Activated CD4-positive, alpha-beta memory T cell treated with anti-CD3 and anti-CD28 coated beads, Interleukin-2, amount 10 ng/mL, durations not matched to agents 7 days and 5 days (primary cell): ENCODE results near the gene TOMM40L. TPM values are rescaled to one million over a fixed set of nuclear protein-coding genes. Genes with fewer than 3 reads are reported as not detected.

ENCODE experiments used
- CTCF ChIA-PET: fragments of 350-600 bp; sonication (Branson Sonifier 250); formaldehyde crosslinking; loops from one replicate; lab custom pipeline; 2021; ENCODE audit warnings: antibody characterized with exemption, inconsistent platforms; lab: Charles Lee
- POLR2A ChIA-PET: fragments of 350-600 bp; sonication (Branson Sonifier 250); formaldehyde crosslinking; loops from one replicate; lab custom pipeline; 2021; ENCODE audit warnings: antibody characterized with exemption; lab: Charles Lee
- DNase-seq: peaks from one replicate; pipeline ENCODE4 v3.0.0-alpha.2; 2020
- H3K27ac Mint-ChIP-seq: one replicate; pipeline ENCODE4 v1.8.0; 2021; ENCODE audit warnings: mild to moderate bottlenecking, mixed read lengths
- H3K27me3 Mint-ChIP-seq: one replicate; pipeline ENCODE4 v1.8.0; 2021; ENCODE audit warnings: mixed read lengths
- H3K36me3 Mint-ChIP-seq: one replicate; pipeline ENCODE4 v1.8.0; 2021; ENCODE audit warnings: low read depth, mixed read lengths
- H3K4me1 Mint-ChIP-seq: one replicate; pipeline ENCODE4 v1.8.0; 2021; ENCODE audit warnings: mixed read lengths
- H3K4me3 Mint-ChIP-seq: one replicate; pipeline ENCODE4 v1.8.0; 2021; ENCODE audit warnings: mild to moderate bottlenecking, mixed read lengths
- H3K9me3 Mint-ChIP-seq: one replicate; pipeline ENCODE4 v1.8.0; 2021; ENCODE audit warnings: mixed read lengths
- total RNA-seq, 2 experiments: library from RNA; stranded (reverse); gene quantifications; one replicate each; pipeline ENCODE4 v1.2.3, GENCODE V29; 2021

The TOMM40L gene
- total RNA-seq, 2 experiments from 2014 or later = 17.4 to 18.1 TPM

GRCh38 chr1:161188381-161188780, 37.5 kb upstream of the TOMM40L start:
- Mint-ChIP-seq H3K4me3 (no peak overlapping the region), H3K9me3 (no peaks in the 10 kb centered on the region), H3K27ac (peak overlapping the region; percentile 19), H3K27me3 (no peaks in the 10 kb centered on the region), H3K36me3 (no peaks in the 10 kb centered on the region), H3K4me1 (peaks cover 68% of the 10 kb centered on the region)
- POLR2A ChIA-PET = interaction anchor here (1.8 kb wide), 1 partner anchor 14 kb away, joined by 10 read pairs; the partner anchor contains the start of gene NDUFS2
- no peak for DNase-seq
- CTCF ChIA-PET = interaction anchor here (0.6 to 1.8 kb wide), 2 partner anchors 37 to 198 kb away, joined by 3 to 6 read pairs; partner anchors contain the start of gene TOMM40L

- POLR2A ChIA-PET = interaction anchor here (1.8 kb wide), 1 partner anchor 13 kb away, joined by 10 read pairs; the partner anchor contains the start of gene NDUFS2
- Mint-ChIP-seq H3K4me1 (peaks cover 61% of the 10 kb centered on the region), H3K27ac (no peak overlapping the region), H3K36me3 (no peaks in the 10 kb centered on the region), H3K27me3 (no peaks in the 10 kb centered on the region), H3K9me3 (no peaks in the 10 kb centered on the region), H3K4me3 (no peak overlapping the region)
- DNase-seq = no peak
- CTCF ChIA-PET = interaction anchor here (1.8 to 6.7 kb wide), 2 partner anchors 8 to 37 kb away, joined by 6 to 79 read pairs; partner anchors contain the start of gene TOMM40L
Measured at GRCh38 chr1:161189036-161189435, 36.8 kb upstream of the TOMM40L start.

- POLR2A ChIA-PET = interaction anchor here (1.0 to 4.3 kb wide), 8 partner anchors 9 to 145 kb away, joined by 3 to 49 read pairs (median 8); partner anchors contain the start of genes B4GALT3, NDUFS2, PPOX and TOMM40L
- CTCF ChIA-PET = interaction anchor here (1.1 to 6.7 kb wide), 14 partner anchors 10 to 191 kb away, joined by 3 to 79 read pairs (median 6); partner anchors contain the start of genes B4GALT3, NDUFS2, PPOX and TOMM40L
- peaks cover 55% of the 10 kb centered on the region for H3K4me1 Mint-ChIP-seq
- no peak for DNase-seq
- H3K27ac Mint-ChIP-seq = no peak overlapping the region
- H3K4me3 Mint-ChIP-seq = no peak overlapping the region
- no peaks in the 10 kb centered on the region for H3K36me3 Mint-ChIP-seq
- no peaks in the 10 kb centered on the region for H3K9me3 Mint-ChIP-seq
- H3K27me3 Mint-ChIP-seq = no peaks in the 10 kb centered on the region
Measured at GRCh38 chr1:161190962-161191521, 34.8 kb upstream of the TOMM40L start.

- ChIA-PET POLR2A (interaction anchor here (1.0 to 4.3 kb wide), 6 partner anchors 9 to 34 kb away, joined by 4 to 49 read pairs (median 10); partner anchors contain the start of genes B4GALT3, NDUFS2, PPOX and TOMM40L), CTCF (interaction anchor here (0.6 to 6.7 kb wide), 20 partner anchors 10 to 198 kb away, joined by 3 to 79 read pairs (median 5); partner anchors contain the start of genes B4GALT3, NDUFS2, PPOX and TOMM40L)
- no peaks in the 10 kb centered on the region for H3K27me3 Mint-ChIP-seq
- H3K4me1 Mint-ChIP-seq = peaks cover 52% of the 10 kb centered on the region
- H3K27ac Mint-ChIP-seq = no peak overlapping the region
- H3K9me3 Mint-ChIP-seq = no peaks in the 10 kb centered on the region
- no peak overlapping the region for H3K4me3 Mint-ChIP-seq
- H3K36me3 Mint-ChIP-seq = no peaks in the 10 kb centered on the region
- no peak for DNase-seq
Measured at GRCh38 chr1:161191971-161192370, 33.9 kb upstream of the TOMM40L start.

GRCh38 chr1:161192476-161193465, 33.1 kb upstream of the TOMM40L start:
- H3K27ac Mint-ChIP-seq = peak overlapping the region; percentile 56
- no peaks in the 10 kb centered on the region for H3K27me3 Mint-ChIP-seq
- POLR2A ChIA-PET = interaction anchor here (0.6 to 4.3 kb wide), 6 partner anchors 10 to 33 kb away, joined by 3 to 49 read pairs (median 10); partner anchors contain the start of genes B4GALT3, NDUFS2 and TOMM40L
- peak; percentile 77 for DNase-seq
- CTCF ChIA-PET = interaction anchor here (0.6 to 6.7 kb wide), 21 partner anchors 10 to 268 kb away, joined by 3 to 79 read pairs (median 5); partner anchors contain the start of genes B4GALT3, NDUFS2, PPOX and TOMM40L
- H3K4me1 Mint-ChIP-seq = peaks cover 53% of the 10 kb centered on the region
- no peaks in the 10 kb centered on the region for H3K9me3 Mint-ChIP-seq
- no peak overlapping the region for H3K4me3 Mint-ChIP-seq
- H3K36me3 Mint-ChIP-seq = no peaks in the 10 kb centered on the region

GRCh38 chr1:161193561-161194235, 32.2 kb upstream of the TOMM40L start:
- POLR2A ChIA-PET = interaction anchor here (1.0 to 4.3 kb wide), 4 partner anchors 9 to 19 kb away, joined by 3 to 49 read pairs (median 14); partner anchors contain the start of gene NDUFS2

GRCh38 chr1:161195171-161195570, 30.7 kb upstream of the TOMM40L start:
- no peak for DNase-seq
- ChIA-PET POLR2A (interaction anchor here (1.2 kb wide), 1 partner anchor 13 kb away, joined by 5 read pairs; no protein-coding TSS in a partner anchor), CTCF (interaction anchor here (0.9 to 6.7 kb wide), 2 partner anchors 10 to 14 kb away, joined by 3 to 79 read pairs; no protein-coding TSS in a partner anchor)
- Mint-ChIP-seq H3K4me1 (peaks cover 56% of the 10 kb centered on the region), H3K4me3 (no peak overlapping the region), H3K36me3 (no peaks in the 10 kb centered on the region), H3K27me3 (no peaks in the 10 kb centered on the region), H3K27ac (peak overlapping the region; percentile 12), H3K9me3 (no peaks in the 10 kb centered on the region)

More at GRCh38 chr1:161193561-161194235, 32.2 kb upstream of the TOMM40L start:
- Mint-ChIP-seq H3K27me3 (no peaks in the 10 kb centered on the region), H3K9me3 (no peaks in the 10 kb centered on the region), H3K4me3 (no peak overlapping the region), H3K36me3 (no peaks in the 10 kb centered on the region), H3K27ac (no peak overlapping the region), H3K4me1 (peaks cover 50% of the 10 kb centered on the region)
- DNase-seq = no peak
- CTCF ChIA-PET = interaction anchor here (1.0 to 6.7 kb wide), 7 partner anchors 9 to 188 kb away, joined by 4 to 79 read pairs (median 19); partner anchors contain the start of genes NDUFS2, PPOX and TOMM40L

- CTCF ChIA-PET = no interaction called here
- Mint-ChIP-seq H3K36me3 (no peaks in the 10 kb centered on the region), H3K4me1 (peaks cover 63% of the 10 kb centered on the region), H3K27me3 (no peaks in the 10 kb centered on the region), H3K9me3 (no peaks in the 10 kb centered on the region), H3K27ac (no peak overlapping the region), H3K4me3 (no peak overlapping the region)
- no peak for DNase-seq
- POLR2A ChIA-PET = interaction anchor here (1.1 to 1.3 kb wide), 2 partner anchors 11 to 18 kb away, joined by 3 read pairs; no protein-coding TSS in a partner anchor
Measured at GRCh38 chr1:161196111-161196510, 29.7 kb upstream of the TOMM40L start.

GRCh38 chr1:161196521-161197451, 29.1 kb upstream of the TOMM40L start:
- no peak for DNase-seq
- Mint-ChIP-seq H3K36me3 (no peaks in the 10 kb centered on the region), H3K4me3 (no peak overlapping the region), H3K27me3 (no peaks in the 10 kb centered on the region), H3K4me1 (peaks cover 70% of the 10 kb centered on the region), H3K9me3 (no peaks in the 10 kb centered on the region), H3K27ac (no peak overlapping the region)
- ChIA-PET POLR2A (interaction anchor here (1.1 to 1.3 kb wide), 2 partner anchors 11 to 19 kb away, joined by 3 read pairs; no protein-coding TSS in a partner anchor), CTCF (interaction anchor here (1.2 kb wide), 2 partner anchors 14 to 29 kb away, joined by 3 to 4 read pairs; partner anchors contain the start of gene TOMM40L)

- DNase-seq = no peak
- no peaks in the 10 kb centered on the region for H3K9me3 Mint-ChIP-seq
- ChIA-PET CTCF (interaction anchor here (1.2 kb wide), 2 partner anchors 15 to 28 kb away, joined by 3 to 4 read pairs; partner anchors contain the start of gene TOMM40L), POLR2A (interaction anchor here (1.1 to 1.3 kb wide), 2 partner anchors 11 to 20 kb away, joined by 3 read pairs; no protein-coding TSS in a partner anchor)
- no peaks in the 10 kb centered on the region for H3K27me3 Mint-ChIP-seq
- H3K4me3 Mint-ChIP-seq = no peak overlapping the region
- H3K36me3 Mint-ChIP-seq = peaks cover 6% of the 10 kb centered on the region
- peaks cover 68% of the 10 kb centered on the region for H3K4me1 Mint-ChIP-seq
- H3K27ac Mint-ChIP-seq = no peak overlapping the region
Measured at GRCh38 chr1:161197560-161198193, 28.2 kb upstream of the TOMM40L start.
